RCC 7860 (cell line): ENCODE data around the gene ATP9A.
A peak's percentile ranks its signal among the peaks of the same experiment; 100 is the strongest.
"Not testable (repeated sequence)": the region's sequence is repeated elsewhere in the genome, so short reads cannot be mapped to it uniquely, and the experiment has no call there.

Source experiments
- DNase-seq: peaks from one replicate; pipeline ENCODE4 v3.0.0-alpha.2; 2015; ENCODE audit warnings: low spot score
- FAIRE-seq: peaks from 2 replicates; lab custom pipeline; 2012; peaks lifted over from hg19 to GRCh38; lab: Jason Lieb, UNC

ATP9A gene

DNA sequence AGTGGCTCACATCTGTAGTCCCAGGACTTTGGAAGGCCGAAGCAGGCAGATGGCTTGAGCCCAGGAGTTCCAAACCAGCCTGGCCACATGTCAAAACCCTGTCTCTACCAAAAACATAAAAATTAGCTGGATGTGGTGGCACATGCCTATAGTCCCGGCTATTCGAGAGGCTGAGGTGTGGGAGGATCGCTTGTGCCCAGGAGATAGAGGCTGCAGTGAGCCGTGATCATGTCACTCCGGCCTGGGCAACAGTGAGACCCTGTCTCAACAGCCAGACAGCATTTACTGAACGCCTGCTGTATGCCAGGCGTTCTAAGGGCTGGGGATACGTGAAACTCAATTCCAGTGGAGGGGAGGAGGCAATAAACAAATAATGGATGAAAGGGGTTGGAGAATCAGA is 69.9 kb downstream of the ATP9A start:
- DNase-seq, result no peak
- FAIRE-seq, result no peak

- no peak for FAIRE-seq
Measured at GRCh38 chr20:51697096-51697826, 70.9 kb downstream of the ATP9A start.

GRCh38 chr20:51696304-51697071 is 71.7 kb downstream of the ATP9A start:
- DNase-seq, result no peak
- FAIRE-seq, result no peak

More at GRCh38 chr20:51697096-51697826, 70.9 kb downstream of the ATP9A start:
- no peak for DNase-seq

DNA sequence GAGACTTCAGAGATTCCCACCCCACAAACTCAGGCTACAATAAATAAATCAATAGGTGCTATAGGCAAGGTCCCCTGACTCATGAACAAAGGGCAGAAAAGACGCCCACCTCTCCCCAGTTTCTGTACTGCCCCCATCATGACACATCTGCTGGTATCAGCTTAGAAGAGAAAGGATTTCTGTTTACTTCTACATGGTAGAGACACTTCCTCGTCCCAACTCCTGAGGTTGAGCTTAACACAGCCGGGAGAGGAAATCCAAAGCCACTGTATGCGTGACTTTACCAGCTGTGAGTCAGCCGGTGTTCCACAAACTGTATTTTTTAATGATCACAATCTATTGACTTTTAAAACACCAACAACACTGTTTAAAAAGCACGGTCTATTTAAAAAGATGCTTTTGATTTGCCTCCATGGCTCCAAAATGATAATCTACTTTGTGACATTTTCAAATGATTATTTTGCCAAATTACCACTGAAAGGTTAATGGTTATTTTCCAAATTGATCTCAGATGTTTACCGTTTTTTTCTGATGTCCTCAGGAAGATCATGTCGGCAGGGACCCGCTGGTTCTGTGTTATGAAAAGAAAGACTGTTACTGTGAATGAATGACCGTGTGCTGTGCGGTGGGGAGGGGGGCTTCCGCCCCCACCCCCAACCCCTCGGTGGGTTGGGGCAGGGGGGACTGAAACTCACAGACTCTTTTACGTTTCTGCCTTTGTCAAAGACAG is 72.5 kb downstream of the ATP9A start:
- peak; percentile 52 for FAIRE-seq
- DNase-seq, result peak; percentile 35

- FAIRE-seq (no peak), DNase-seq (no peak)
Measured at GRCh38 chr20:51692806-51693400, 75.3 kb downstream of the ATP9A start.

DNA sequence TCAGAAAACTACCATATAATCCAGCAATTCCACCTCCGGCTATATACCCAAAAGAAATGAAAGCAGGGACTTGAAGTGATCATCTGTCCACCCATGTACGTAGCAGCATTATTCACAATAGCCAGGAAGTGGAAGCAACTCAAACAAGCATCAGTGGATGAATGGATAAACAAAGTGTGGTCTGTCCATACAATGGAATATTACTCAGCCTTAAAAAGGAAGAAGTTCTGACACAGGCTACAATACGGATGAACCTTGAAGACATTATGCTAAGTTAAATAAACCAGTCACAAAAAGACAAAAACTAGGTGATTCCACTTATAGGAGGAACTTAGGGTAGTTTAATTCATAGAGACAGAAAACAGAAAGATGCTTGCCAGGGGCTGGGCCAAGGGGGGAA is 76.5 kb downstream of the ATP9A start:
- DNase-seq (no peak), FAIRE-seq (no peak)

DNA sequence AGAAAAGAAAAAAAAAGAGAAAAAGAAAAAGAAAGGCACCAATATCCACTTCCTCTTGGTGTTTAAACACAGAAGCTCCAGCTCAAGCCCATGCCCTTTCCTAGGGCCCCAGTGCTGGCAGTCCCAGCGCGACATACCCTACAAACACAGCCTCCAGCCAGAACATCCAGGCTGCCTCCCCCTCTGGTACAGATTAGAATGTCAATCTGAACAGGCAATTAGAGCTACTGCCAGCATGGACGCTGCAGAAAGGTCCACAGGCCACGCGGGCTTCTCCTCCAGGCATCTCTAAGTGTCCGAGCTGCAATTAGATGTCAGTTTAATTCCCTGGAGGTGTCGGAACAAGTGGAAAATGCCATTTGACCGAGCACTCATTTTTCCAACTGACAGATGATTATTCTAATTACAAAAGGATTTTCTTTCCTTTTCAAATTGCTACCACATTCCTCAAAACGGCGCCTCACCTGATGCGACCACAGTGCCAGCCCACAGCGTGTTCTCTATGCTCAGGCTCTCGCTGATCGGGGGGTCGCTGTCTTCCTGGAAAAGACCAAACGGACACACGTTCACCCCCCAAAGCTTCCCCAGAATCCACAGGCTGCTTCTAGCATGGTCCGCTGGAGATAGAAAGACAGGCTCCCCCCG is 79.5 kb downstream of the ATP9A start:
- FAIRE-seq, result no peak

GRCh38 chr20:51687630-51688029 is 80.6 kb downstream of the ATP9A start:
- no peak for FAIRE-seq
- no peak for DNase-seq

More for the DNA sequence above, 79.5 kb downstream of the ATP9A start:
- no peak for DNase-seq

- FAIRE-seq, result peak; percentile 61
- DNase-seq, result peak; percentile 81
Measured at GRCh38 chr20:51687108-51687507, 81.1 kb downstream of the ATP9A start.

- not testable (repeated sequence) for DNase-seq, FAIRE-seq
Measured at GRCh38 chr20:51685494-51685893, 82.7 kb downstream of the ATP9A start.

- DNase-seq (no peak), FAIRE-seq (no peak)
Measured at GRCh38 chr20:51680067-51680749, 88.0 kb downstream of the ATP9A start.

DNA sequence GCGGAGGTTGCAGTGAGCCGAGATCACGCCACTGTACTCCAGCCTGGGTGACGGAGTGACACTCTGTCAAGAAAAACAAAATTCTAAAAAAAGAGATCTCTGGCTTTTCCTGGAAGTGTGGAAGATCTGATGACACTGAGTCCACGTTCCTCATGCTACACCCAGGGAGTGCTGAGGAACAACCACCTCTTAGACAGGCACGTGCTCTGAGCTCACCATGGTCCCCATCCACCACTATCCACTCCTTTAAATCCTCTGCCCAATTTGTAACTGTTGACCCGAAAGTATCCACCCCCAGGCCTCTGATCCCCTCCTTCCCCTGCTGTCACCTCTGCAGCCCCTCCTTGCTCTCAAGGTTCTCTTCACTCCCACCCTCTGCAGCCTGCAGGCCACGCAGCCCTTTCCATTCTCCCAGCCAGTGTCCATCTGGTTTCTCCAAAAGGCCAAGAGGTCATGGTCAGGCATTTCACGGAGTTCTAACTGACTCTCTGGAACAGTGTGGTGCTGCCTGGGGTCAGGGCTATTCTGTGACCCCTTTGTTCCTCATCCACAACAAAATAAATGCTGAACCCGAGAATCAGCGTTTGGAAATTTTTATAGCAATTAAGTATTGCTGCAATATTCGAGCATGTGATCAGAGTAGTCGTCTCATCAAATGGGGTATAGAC is 88.8 kb downstream of the ATP9A start:
- DNase-seq, result no peak
- FAIRE-seq, result no peak

DNA sequence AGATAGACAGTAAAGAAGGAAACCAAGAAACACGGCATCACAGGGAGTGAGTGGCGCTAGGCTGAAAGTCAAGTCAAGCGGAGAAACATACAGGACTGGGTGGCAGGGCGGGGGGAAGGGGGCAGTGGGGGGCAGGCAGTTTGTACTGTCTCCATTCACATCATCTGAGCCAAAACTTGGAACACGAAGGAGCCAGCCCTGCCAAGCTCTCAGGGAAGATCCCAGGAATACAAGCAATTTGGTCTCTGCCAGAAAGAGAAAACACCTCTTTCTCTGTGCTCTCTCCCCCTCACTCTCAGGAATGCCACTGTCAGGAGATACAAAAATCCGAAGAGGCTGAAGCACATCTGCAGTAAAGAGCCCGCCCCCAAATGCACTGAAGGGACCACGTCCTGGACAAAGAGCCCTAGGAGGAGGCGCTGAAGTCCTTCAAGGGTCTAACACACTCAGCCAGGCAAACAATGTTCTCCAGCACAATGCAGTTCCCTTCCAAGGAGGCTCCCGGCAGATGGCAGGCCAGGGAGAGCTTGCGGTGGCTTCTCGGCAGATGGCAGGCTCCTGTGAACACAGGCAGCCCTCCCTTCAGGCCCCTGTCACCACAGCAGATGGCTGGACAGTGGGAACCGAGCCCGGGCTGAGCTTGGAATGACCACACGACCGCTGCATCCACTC is 90.0 kb downstream of the ATP9A start:
- no peak for FAIRE-seq
- no peak for DNase-seq

GRCh38 chr20:51668947-51669346 is 99.2 kb downstream of the ATP9A start:
- FAIRE-seq, result no peak

GRCh38 chr20:51668515-51668914 is 99.7 kb downstream of the ATP9A start:
- DNase-seq (no peak), FAIRE-seq (no peak)

More at GRCh38 chr20:51668947-51669346, 99.2 kb downstream of the ATP9A start:
- no peak for DNase-seq

DNA sequence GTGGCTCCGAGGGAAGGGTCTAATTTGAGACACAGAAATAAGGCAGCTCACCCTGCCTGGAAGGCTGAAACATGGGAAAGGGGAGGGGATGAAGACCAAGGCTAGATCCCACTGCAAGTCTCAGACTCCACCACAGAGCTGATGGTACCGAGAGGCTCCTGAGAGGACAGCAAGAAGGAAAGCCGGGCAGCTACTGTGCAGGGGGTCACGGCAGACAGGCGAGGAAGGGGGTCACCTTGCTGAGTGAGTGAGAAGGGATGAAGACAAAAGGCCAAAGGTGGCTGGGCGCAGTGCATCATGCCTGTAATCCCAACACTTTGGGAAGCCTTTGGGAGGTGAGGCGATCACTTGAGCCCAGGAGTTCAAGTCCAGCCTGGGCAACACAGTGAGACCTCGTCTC is 100.7 kb downstream of the ATP9A start:
- DNase-seq (no peak), FAIRE-seq (no peak)

DNA sequence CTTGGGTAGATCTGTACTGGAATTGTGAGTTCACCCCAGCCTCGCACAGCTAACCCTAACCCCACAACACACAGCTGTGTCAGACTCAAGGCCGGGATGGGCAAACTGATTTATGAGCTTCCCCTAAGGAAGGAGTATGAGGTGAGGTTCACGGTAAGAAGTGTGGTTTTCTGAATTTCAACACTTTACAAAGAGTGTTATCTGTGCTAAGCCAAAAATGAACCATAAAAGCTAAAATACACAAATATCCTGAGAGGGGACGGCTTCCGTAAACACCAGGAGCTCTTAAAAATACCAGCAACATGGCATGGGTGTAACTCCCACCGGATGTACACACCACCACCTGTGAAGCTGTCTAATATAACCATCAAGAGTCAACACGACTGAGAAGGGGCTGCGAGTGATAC is 101.2 kb downstream of the ATP9A start:
- FAIRE-seq (no peak), DNase-seq (no peak)

DNA sequence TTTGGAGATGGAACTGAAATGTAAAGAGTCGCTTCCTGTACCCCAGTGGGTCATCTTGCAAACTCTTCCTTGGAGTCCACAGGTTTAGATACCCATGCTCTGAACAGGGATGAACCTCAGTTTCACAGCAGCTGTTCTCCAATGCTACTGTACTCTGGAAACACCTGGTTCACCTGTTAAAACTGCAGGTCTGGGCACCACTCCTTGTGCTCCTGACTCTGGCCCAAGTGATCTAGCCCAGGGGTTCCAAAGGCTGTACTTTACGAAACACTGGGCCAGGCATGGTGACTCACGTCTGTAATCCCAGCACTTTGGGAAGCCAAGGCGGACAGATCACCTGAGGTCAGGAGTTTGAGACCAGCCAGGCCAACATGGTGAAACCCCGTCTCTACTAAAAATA is 102.1 kb downstream of the ATP9A start:
- FAIRE-seq (no peak), DNase-seq (no peak)

DNA sequence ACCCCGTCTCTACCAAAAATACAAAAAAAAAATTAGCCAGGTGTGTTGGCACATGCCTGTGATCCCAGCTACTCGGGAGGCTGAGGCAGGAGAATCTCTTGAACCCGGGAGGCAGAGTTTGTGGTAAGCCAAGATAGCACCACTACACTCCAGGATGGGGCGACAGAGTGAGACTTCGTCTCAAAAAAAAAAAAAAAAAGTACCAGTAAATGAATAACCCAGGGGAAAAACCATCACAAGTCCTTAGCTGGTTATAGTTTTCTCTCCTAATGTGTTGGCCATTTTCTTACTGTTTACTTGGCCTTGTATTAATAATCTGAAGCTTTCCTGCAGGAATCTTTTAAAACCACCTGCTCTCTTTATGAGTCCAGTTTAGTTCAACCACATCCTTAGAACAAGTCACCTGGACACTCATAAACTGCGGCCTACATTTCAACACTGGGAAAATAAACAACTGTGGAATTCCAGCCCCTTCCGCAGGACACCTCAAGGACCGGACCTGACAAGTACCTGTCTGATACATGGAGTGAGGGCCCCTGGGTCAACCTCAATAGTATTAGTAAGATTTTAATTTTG is 102.6 kb downstream of the ATP9A start:
- FAIRE-seq (no peak), DNase-seq (no peak)
